IPS-20b (cell line): ENCODE measurements around the gene UBA1.
A peak's percentile ranks its signal among the peaks of the same experiment; 100 is the strongest.

Experiments used
- H3K27ac ChIP-seq: one replicate; pipeline ENCODE4 v1.5.1; 2013; ENCODE audit warnings: low read length
- H3K27me3 ChIP-seq: 2 replicates; pipeline ENCODE4 v1.6.1; 2013; ENCODE audit warnings: mild to moderate bottlenecking, low read length, inconsistent platforms; ENCODE audit not compliant: insufficient read depth
- H3K36me3 ChIP-seq: 2 replicates; pipeline ENCODE4 v1.6.1; 2013; ENCODE audit warnings: low read depth, mild to moderate bottlenecking, inconsistent platforms, low read length, moderate library complexity; ENCODE audit not compliant: insufficient read depth
- H3K4me1 ChIP-seq: 2 replicates; pipeline ENCODE4 v1.6.1; 2013; ENCODE audit warnings: mild to moderate bottlenecking, control low read depth, inconsistent platforms, low read length, moderate library complexity; ENCODE audit not compliant: insufficient read depth
- H3K4me3 ChIP-seq: 2 replicates; pipeline ENCODE4 v1.5.1; 2013; ENCODE audit warnings: mild to moderate bottlenecking, low read length, inconsistent platforms
- H3K9ac ChIP-seq: 2 replicates; pipeline ENCODE4 v1.6.1; 2013; ENCODE audit warnings: low read depth, mild to moderate bottlenecking, inconsistent platforms, low read length, moderate library complexity
- H3K9me3 ChIP-seq: 2 replicates; pipeline ENCODE4 v1.6.1; 2013; ENCODE audit warnings: mild to moderate bottlenecking, low read depth, low read length, inconsistent platforms; ENCODE audit not compliant: insufficient read depth

Gene UBA1

GRCh38 chrX:47209508-47210238, 16.0 kb downstream of the UBA1 start:
- H3K27me3 ChIP-seq = no peaks in the 10 kb centered on the region
- no peak overlapping the region for H3K4me3 ChIP-seq
- no peak overlapping the region for H3K27ac ChIP-seq
- H3K9me3 ChIP-seq = no peaks in the 10 kb centered on the region
- no peaks in the 10 kb centered on the region for H3K4me1 ChIP-seq
- H3K9ac ChIP-seq = no peak overlapping the region
- peaks cover 99% of the 10 kb centered on the region for H3K36me3 ChIP-seq

DNA sequence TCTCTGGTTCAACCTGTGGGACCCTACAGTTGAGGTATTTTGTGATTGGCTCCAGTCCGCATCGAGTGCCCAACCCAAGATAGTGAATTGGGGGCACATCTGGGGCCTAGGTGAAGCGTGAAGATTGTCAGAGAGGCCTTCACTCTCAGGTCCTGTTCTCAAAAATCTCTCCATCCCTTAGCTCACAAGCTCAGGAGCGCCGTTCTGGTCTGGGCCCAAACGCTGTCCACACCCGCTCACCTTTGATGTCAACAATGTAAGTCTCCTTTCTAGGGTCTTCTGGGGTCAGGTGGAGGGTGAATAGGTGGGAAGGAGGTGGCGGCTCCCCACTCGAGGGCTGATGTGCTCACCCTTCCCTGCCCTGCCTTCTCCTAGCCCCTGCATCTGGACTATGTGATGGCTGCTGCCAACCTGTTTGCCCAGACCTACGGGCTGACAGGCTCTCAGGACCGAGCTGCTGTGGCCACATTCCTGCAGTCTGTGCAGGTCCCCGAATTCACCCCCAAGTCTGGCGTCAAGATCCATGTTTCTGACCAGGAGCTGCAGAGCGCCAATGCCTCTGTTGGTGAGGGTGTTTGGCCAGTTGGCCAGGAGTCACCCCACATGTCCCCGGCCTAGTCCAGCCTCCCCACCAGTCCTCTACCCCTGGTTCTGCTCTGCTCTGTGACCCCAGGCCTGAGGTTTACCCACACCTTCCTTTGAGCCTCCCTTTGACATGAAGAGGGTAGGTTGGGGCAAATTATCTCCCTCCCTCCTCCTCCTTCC, 17.2 kb downstream of the UBA1 start:
- Histone ChIP-seq H3K4me3 (no peak overlapping the region), H3K9me3 (no peaks in the 10 kb centered on the region), H3K9ac (no peak overlapping the region), H3K27me3 (no peaks in the 10 kb centered on the region), H3K27ac (no peak overlapping the region), H3K36me3 (peaks cover 100% of the 10 kb centered on the region), H3K4me1 (no peaks in the 10 kb centered on the region)

DNA sequence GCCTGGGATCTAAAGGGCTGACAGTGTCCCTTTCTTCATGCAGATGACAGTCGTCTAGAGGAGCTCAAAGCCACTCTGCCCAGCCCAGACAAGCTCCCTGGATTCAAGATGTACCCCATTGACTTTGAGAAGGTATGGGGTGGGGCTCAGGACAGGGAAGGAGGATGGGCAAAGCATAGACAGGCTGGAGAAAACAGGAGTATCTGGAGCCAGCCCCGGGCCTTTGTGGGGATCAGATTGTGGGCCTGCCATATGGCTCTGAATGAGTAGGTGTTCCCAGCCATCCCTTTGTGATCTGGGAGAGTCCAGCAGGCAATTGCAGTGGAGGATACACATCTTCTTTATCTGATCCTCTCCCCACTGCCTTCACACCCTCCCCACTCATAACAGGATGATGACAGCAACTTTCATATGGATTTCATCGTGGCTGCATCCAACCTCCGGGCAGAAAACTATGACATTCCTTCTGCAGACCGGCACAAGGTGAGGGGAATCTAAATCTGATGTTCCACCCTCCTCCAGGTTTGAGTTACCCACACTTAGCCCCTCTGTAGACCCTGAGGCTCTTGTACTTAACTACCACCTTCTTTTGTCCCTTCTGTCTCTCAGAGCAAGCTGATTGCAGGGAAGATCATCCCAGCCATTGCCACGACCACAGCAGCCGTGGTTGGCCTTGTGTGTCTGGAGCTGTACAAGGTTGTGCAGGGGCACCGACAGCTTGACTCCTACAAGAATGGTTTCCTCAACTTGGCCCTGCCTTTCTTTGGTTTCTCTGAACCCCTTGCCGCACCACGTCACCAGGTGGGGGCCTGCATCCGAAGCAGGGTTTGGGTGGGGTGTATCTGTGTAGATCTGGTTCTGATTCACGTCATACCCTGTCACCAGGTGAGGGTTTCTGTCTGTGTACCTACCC, 19.0 kb downstream of the UBA1 start:
- H3K27me3 ChIP-seq = no peaks in the 10 kb centered on the region
- no peak overlapping the region for H3K4me3 ChIP-seq
- no peak overlapping the region for H3K9ac ChIP-seq
- H3K9me3 ChIP-seq = no peaks in the 10 kb centered on the region
- H3K4me1 ChIP-seq = no peaks in the 10 kb centered on the region; the same call in 1 of the 2 replicates
- no peak overlapping the region for H3K27ac ChIP-seq
- peaks cover 91% of the 10 kb centered on the region for H3K36me3 ChIP-seq

DNA sequence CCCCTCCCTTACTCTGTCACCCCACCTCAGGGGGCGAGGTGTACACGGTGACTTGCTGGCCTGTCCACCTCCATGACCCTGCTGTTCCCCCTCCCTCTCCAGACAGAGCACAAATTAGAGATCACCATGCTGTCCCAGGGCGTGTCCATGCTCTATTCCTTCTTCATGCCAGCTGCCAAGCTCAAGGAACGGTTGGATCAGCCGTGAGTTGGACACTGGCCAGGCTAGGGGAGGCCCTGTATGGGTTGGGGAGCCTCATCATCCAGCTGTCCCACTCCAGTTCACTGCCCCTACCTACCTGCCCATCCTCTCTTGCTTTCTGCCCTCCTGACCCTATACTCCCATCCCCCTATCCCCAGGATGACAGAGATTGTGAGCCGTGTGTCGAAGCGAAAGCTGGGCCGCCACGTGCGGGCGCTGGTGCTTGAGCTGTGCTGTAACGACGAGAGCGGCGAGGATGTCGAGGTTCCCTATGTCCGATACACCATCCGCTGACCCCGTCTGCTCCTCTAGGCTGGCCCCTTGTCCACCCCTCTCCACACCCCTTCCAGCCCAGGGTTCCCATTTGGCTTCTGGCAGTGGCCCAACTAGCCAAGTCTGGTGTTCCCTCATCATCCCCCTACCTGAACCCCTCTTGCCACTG, 20.9 kb downstream of the UBA1 start:
- Histone ChIP-seq H3K27me3 (no peaks in the 10 kb centered on the region), H3K27ac (no peak overlapping the region), H3K9me3 (no peaks in the 10 kb centered on the region), H3K36me3 (peaks cover 72% of the 10 kb centered on the region), H3K4me1 (no peaks in the 10 kb centered on the region; the same call in 1 of the 2 replicates), H3K9ac (no peak overlapping the region), H3K4me3 (no peak overlapping the region)

GRCh38 chrX:47215291-47215900, 21.8 kb downstream of the UBA1 start:
- Histone ChIP-seq H3K4me1 (no peaks in the 10 kb centered on the region; the same call in 1 of the 2 replicates), H3K36me3 (peaks cover 63% of the 10 kb centered on the region), H3K9me3 (no peaks in the 10 kb centered on the region), H3K27ac (no peak overlapping the region), H3K4me3 (no peak overlapping the region), H3K9ac (no peak overlapping the region), H3K27me3 (no peaks in the 10 kb centered on the region)

- H3K4me1 ChIP-seq = no peaks in the 10 kb centered on the region; the same call in 1 of the 2 replicates
- H3K27me3 ChIP-seq = no peaks in the 10 kb centered on the region
- H3K9ac ChIP-seq = peak overlapping the region; percentile 69; the same call in 1 of the 2 replicates
- H3K4me3 ChIP-seq = no peak overlapping the region
- H3K27ac ChIP-seq = no peak overlapping the region
- peaks cover 57% of the 10 kb centered on the region for H3K36me3 ChIP-seq
- H3K9me3 ChIP-seq = no peaks in the 10 kb centered on the region
Observed at GRCh38 chrX:47216393-47216925, 22.8 kb downstream of the UBA1 start.

DNA sequence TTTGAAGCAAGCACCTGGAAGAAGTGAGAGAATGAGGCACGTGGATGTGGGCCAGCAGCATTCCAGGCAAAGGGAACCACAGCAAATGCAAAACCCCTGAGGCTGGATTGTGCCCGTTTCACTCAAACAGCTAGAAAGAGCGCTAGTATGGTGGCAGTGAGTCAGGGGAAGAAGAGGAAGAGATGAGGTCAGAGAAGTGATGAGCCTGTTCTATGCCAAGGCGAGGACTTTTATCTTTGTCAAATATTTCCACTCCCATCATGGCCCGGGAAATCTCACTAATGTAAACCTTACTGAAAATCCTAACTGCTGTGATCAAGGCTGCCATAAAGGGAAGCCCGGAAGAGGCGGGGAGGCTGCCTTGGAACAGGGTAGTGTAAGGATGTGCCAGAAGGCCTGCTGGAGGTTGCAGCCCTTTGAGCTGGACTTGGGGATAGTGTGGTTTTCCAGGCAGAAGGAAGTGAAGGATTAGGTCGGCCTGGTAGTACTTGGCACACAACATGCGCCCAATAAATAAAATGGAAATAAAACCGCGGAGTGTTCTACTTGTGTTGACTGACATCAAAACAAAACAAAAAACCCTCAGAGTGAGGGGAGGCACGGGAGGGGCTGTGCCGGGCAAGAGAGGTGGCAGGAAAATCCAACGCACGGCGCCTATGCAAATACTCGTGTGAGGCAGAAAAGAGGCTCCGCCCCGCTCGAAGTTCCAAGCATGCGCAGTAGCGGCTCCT, 23.7 kb downstream of the UBA1 start:
- Histone ChIP-seq H3K36me3 (peaks cover 53% of the 10 kb centered on the region), H3K4me3 (peak overlapping the region; percentile 64), H3K27me3 (no peaks in the 10 kb centered on the region)

DNA sequence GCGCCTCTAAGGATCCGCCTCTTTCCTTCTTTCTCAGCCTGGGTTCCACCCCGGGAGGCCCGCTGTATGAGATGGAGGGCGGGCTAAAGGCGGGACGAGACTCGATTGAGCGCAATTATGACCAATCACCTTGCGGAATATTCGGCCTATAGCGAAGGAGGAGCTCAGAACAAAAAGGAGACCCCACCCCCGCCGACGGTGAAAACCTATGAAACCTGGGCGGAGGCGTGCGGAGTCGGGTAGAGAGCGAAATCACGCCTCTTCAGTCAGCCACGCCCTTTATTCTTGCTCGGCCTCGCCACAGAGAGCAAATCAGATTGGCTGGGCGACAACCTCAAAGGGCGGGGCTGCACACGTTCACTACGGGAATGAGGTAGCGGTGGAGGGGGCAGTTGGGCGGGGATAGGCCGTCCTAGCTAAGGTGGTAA, 24.2 kb downstream of the UBA1 start:
- H3K36me3 ChIP-seq = peaks cover 48% of the 10 kb centered on the region
- peak overlapping the region; percentile 93 for H3K4me3 ChIP-seq
- H3K4me1 ChIP-seq = no peaks in the 10 kb centered on the region; the same call in 1 of the 2 replicates
- H3K9me3 ChIP-seq = no peaks in the 10 kb centered on the region
- H3K27ac ChIP-seq = peak overlapping the region; percentile 76
- no peaks in the 10 kb centered on the region for H3K27me3 ChIP-seq
- peak overlapping the region; percentile 97 for H3K9ac ChIP-seq

More for the DNA sequence above, 23.7 kb downstream of the UBA1 start:
- peak overlapping the region; percentile 69; the same call in 1 of the 2 replicates for H3K9ac ChIP-seq
- H3K4me1 ChIP-seq = no peaks in the 10 kb centered on the region; the same call in 1 of the 2 replicates
- H3K27ac ChIP-seq = no peak overlapping the region
- no peaks in the 10 kb centered on the region for H3K9me3 ChIP-seq

DNA sequence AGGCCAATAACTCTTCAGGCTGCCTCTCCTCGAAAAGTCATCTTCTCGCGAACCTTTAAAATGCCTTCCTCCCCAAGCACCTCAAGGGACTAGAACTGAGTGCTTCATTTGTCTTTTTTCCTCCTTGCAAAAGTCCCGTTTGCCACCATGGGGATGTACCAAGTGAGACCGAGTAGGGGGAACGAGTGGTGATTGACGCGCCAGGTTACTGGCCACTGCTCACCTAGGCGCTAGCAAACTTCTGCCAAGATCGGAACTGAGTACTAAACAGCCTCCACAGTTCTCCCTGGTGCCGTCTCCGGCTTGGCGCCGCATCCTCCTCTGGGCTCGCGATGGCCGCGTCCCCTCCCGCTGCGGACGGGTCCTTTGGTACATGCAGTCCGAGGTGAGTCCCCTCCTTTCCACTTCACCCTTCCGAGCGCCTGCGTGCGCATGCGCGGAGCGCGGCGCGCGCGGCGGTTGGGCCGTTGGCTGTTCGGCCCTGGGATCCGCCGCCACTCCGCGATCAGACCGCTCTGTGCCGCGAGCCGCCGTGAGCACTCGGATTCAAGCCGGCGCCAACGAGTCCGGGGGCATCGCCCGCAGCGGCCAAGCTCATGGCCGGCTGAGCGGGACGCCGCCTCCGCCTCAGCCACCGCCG, 24.8 kb downstream of the UBA1 start, which contains the start of gene CDK16:
TSS of gene CDK16 (plus strand) at position 402 of the 640 bp plus-strand sequence. CDS start 4,877 bp downstream, outside the sequence.
- no peaks in the 10 kb centered on the region; the same call in 1 of the 2 replicates for H3K4me1 ChIP-seq
- peaks cover 47% of the 10 kb centered on the region for H3K36me3 ChIP-seq
- H3K9me3 ChIP-seq = no peaks in the 10 kb centered on the region
- no peaks in the 10 kb centered on the region for H3K27me3 ChIP-seq
- H3K4me3 ChIP-seq = peak within 1 kb of the TSS; percentile 93
- peak within 1 kb of the TSS; percentile 97 for H3K9ac ChIP-seq
- peak within 1 kb of the TSS; percentile 76 for H3K27ac ChIP-seq
